ENCODE results near the gene HSP90AA1. TPM values are rescaled to one million over a fixed set of nuclear protein-coding genes. Genes with fewer than 3 reads are reported as not detected.

The HSP90AA1 gene
- total RNA-seq, 1 experiment from 2014 or later, result 842 TPM

DNA sequence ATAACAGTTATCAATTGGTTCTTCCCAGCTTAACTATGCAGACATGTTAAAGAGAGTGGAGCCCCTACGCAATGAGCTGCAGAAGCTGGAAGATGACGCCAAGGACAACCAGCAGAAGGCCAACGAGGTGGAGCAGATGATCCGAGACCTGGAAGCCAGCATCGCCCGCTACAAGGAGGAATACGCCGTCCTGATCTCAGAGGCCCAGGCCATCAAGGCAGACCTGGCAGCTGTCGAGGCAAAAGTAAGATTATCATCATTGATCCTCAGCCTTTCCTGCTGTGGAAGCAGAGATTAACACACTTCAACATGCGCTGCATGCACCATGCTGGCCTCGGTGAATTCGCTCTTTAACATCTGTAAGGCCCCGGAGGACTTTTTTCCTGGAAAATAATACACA, 53.6 kb downstream of the HSP90AA1 start:
- TF ChIP-seq ZNF232 (CRISPR knock-in tag; IDR thresholded peaks at IDR 0.05) (no peak), NR1H2 (CRISPR knock-in tag; IDR thresholded peaks at IDR 0.05) (no peak), GRHL2 (CRISPR knock-in tag; IDR thresholded peaks at IDR 0.05; ENCODE audit: insufficient replicate concordance, severe bottlenecking) (no peak)
- TF ChIP-seq, protein P1, sequence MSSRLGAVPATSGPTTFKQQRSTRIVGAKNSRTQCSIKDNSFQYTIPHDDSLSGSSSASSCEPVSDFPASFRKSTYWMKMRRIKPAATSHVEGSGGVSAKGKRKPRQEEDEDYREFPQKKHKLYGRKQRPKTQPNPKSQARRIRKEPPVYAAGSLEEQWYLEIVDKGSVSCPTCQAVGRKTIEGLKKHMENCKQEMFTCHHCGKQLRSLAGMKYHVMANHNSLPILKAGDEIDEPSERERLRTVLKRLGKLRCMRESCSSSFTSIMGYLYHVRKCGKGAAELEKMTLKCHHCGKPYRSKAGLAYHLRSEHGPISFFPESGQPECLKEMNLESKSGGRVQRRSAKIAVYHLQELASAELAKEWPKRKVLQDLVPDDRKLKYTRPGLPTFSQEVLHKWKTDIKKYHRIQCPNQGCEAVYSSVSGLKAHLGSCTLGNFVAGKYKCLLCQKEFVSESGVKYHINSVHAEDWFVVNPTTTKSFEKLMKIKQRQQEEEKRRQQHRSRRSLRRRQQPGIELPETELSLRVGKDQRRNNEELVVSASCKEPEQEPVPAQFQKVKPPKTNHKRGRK (CRISPR knock-in tag; IDR thresholded peaks at IDR 0.05; ENCODE audit: borderline replicate concordance), result no peak
- TF ChIP-seq, protein P2, sequence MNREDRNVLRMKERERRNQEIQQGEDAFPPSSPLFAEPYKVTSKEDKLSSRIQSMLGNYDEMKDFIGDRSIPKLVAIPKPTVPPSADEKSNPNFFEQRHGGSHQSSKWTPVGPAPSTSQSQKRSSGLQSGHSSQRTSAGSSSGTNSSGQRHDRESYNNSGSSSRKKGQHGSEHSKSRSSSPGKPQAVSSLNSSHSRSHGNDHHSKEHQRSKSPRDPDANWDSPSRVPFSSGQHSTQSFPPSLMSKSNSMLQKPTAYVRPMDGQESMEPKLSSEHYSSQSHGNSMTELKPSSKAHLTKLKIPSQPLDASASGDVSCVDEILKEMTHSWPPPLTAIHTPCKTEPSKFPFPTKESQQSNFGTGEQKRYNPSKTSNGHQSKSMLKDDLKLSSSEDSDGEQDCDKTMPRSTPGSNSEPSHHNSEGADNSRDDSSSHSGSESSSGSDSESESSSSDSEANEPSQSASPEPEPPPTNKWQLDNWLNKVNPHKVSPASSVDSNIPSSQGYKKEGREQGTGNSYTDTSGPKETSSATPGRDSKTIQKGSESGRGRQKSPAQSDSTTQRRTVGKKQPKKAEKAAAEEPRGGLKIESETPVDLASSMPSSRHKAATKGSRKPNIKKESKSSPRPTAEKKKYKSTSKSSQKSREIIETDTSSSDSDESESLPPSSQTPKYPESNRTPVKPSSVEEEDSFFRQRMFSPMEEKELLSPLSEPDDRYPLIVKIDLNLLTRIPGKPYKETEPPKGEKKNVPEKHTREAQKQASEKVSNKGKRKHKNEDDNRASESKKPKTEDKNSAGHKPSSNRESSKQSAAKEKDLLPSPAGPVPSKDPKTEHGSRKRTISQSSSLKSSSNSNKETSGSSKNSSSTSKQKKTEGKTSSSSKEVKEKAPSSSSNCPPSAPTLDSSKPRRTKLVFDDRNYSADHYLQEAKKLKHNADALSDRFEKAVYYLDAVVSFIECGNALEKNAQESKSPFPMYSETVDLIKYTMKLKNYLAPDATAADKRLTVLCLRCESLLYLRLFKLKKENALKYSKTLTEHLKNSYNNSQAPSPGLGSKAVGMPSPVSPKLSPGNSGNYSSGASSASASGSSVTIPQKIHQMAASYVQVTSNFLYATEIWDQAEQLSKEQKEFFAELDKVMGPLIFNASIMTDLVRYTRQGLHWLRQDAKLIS (CRISPR knock-in tag; IDR thresholded peaks at IDR 0.05; ENCODE audit: borderline replicate concordance), result no peak
- TF ChIP-seq, protein P3, sequence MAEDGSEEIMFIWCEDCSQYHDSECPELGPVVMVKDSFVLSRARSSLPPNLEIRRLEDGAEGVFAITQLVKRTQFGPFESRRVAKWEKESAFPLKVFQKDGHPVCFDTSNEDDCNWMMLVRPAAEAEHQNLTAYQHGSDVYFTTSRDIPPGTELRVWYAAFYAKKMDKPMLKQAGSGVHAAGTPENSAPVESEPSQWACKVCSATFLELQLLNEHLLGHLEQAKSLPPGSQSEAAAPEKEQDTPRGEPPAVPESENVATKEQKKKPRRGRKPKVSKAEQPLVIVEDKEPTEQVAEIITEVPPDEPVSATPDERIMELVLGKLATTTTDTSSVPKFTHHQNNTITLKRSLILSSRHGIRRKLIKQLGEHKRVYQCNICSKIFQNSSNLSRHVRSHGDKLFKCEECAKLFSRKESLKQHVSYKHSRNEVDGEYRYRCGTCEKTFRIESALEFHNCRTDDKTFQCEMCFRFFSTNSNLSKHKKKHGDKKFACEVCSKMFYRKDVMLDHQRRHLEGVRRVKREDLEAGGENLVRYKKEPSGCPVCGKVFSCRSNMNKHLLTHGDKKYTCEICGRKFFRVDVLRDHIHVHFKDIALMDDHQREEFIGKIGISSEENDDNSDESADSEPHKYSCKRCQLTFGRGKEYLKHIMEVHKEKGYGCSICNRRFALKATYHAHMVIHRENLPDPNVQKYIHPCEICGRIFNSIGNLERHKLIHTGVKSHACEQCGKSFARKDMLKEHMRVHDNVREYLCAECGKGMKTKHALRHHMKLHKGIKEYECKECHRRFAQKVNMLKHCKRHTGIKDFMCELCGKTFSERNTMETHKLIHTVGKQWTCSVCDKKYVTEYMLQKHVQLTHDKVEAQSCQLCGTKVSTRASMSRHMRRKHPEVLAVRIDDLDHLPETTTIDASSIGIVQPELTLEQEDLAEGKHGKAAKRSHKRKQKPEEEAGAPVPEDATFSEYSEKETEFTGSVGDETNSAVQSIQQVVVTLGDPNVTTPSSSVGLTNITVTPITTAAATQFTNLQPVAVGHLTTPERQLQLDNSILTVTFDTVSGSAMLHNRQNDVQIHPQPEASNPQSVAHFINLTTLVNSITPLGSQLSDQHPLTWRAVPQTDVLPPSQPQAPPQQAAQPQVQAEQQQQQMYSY (CRISPR knock-in tag; IDR thresholded peaks at IDR 0.05), result no peak
- TF ChIP-seq, protein P4, sequence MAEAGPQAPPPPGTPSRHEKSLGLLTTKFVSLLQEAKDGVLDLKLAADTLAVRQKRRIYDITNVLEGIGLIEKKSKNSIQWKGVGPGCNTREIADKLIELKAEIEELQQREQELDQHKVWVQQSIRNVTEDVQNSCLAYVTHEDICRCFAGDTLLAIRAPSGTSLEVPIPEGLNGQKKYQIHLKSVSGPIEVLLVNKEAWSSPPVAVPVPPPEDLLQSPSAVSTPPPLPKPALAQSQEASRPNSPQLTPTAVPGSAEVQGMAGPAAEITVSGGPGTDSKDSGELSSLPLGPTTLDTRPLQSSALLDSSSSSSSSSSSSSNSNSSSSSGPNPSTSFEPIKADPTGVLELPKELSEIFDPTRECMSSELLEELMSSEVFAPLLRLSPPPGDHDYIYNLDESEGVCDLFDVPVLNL (CRISPR knock-in tag; IDR thresholded peaks at IDR 0.05; ENCODE audit: borderline replicate concordance, low read depth), result no peak
- no peak for ATAC-seq
- H3K27ac Mint-ChIP-seq, result no peak overlapping the region
- H3K4me3 Mint-ChIP-seq, result no peak overlapping the region
- no peaks in the 10 kb centered on the region for H3K9me3 Mint-ChIP-seq
- POLR2A ChIA-PET, result no interaction called here
- peaks cover 81% of the 10 kb centered on the region for H3K36me3 Mint-ChIP-seq
- no peaks in the 10 kb centered on the region for H3K4me1 Mint-ChIP-seq
- H3K27me3 Mint-ChIP-seq (ENCODE audit: low read depth), result no peaks in the 10 kb centered on the region
- CTCF ChIA-PET, result interaction anchor here (0.6 to 1.7 kb wide), 2 partner anchors 281 to 569 kb away, joined by 3 to 4 read pairs; no protein-coding TSS in a partner anchor
- no peak for DNase-seq (ENCODE audit: low spot score)

Other genes starting within 250 kb of the HSP90AA1 start
- 382 to 438 TPM (median 392 TPM) in 3 replicates for gene DYNC1H1, start 122.5 kb downstream of the HSP90AA1 start, total RNA-seq (2021)
- gene WDR20, start 52.9 kb upstream of the HSP90AA1 start, total RNA-seq (2021), result 25.6 to 27.5 TPM (median 25.9 TPM) in 3 replicates
- 2.0 to 2.7 TPM (median 2.6 TPM) in 3 replicates for gene MOK, start 218.1 kb upstream of the HSP90AA1 start, total RNA-seq (2021)
- gene ZNF839, start 232.7 kb upstream of the HSP90AA1 start, total RNA-seq (2021), result 15.1 to 16.6 TPM (median 15.2 TPM) in 3 replicates